GM21737 (cell line): Measurements from ENCODE around the gene SOX6.

Experiments
- ATAC-seq: cut with Tn5 transposase; IDR thresholded peaks from one replicate; pipeline ENCODE4 v1.9.1; 2021; ENCODE audit warnings: mild to moderate bottlenecking, moderate library complexity; ENCODE audit not compliant: unreplicated experiment

The SOX6 gene

DNA sequence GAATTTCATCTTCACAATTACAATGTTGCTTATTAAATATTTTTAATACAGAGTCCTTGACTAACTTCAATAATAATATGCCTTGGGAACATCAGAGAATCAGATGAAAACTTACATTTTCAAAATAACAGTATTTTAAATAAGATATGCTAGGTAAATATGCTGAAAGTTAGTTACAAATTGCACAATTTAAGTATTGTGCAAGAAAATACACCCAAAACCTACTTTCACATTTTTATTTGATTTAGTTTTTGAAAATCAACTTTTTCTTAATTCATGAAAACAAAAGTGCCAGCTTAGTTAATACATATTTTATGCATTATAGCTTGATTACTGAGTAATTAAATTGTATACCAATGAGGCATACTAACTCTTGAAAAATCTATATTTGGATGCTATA, 76.8 kb downstream of the SOX6 start:
- no peak for ATAC-seq

DNA sequence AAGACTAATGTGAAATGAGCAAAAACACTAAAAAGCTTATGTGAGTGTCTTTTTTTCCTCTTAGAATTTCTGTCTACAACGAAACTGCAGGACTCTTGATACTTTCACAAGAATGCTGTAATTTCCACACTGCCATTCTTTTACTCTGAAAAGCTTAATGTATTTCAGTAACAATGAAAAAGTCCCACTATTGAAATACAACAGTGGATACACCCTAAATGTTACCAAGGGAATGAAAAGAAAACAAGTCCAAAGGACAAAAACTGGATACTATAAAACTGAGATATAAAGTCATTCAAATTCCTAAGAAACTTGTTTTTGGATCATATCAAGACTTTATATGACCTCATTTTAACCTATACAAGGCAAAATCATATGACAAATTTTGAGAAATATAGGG, 77.4 kb downstream of the SOX6 start:
- ATAC-seq: no peak

DNA sequence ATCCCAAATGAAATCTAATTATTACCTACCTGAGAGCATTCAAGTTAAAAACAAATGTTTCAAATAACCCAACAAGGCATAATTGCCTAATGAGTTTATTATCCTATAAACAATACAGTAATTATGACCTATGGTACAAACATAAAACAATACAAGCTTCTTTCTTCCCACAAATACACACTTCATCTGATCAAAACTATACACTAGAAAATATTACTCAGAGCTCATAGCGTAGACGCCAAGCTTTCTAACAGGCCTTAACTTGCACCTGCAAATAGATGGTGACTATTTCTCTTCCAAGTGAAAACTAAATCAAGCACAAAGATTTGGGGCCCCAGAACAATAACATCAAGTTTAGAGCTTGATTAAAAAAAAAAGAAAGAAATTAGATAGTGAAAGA, 78.1 kb downstream of the SOX6 start:
- no peak for ATAC-seq

DNA sequence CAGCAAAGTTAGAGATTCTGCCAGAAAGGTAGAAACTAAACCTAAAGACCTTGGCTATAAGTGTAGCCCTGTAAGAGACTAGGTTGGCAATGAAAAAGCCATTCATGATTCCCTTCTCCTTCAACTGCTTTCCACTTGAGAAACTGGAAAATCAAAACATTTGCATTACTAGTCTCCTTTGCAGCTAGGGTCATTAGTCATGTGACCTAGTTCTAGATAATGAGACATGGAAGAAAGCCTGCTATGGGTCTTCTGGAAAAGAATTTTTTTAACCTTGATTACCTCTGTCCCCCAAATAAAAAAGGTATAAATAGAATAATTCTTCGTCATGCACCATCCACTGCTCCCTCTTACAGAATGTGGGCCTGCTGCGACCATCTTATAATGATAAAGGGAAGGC, 80.1 kb downstream of the SOX6 start:
- ATAC-seq: no peak

DNA sequence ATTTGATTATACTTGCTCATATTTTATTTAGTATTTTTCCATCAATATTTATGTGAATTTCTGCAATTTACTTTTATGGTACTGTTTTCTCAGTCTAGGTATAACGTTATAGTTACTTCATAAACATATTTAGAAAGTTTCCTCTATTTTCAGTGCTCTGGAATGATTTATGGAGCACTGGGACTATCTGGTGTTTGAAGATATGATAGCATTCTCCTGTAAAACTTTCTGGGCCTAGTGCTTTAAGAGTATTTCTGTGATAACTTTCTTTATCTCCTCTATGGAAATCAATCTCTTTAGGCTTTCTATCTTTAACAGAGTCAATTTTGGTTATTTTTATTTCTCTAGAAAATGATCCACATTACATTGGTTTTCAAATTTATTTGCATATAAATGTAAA, 85.1 kb downstream of the SOX6 start:
- no peak for ATAC-seq

DNA sequence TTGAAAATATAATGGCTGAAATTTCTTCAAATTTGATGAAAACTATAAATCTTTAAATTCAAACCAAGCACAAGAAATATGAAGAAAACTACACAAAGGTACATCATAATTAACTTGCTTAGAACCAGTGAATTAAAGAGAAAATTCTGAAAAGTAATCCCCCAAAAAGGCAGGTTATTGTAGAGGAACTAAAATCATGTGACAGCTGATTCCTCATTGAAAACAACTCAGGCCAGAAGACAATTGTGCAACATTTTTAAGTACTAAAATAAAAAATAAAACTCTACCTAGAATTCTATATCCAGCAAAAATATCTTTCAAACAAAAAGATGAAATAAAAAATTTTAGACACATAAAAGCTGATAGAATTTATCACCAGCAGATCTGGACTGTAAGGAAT, 90.3 kb downstream of the SOX6 start:
- no peak for ATAC-seq

DNA sequence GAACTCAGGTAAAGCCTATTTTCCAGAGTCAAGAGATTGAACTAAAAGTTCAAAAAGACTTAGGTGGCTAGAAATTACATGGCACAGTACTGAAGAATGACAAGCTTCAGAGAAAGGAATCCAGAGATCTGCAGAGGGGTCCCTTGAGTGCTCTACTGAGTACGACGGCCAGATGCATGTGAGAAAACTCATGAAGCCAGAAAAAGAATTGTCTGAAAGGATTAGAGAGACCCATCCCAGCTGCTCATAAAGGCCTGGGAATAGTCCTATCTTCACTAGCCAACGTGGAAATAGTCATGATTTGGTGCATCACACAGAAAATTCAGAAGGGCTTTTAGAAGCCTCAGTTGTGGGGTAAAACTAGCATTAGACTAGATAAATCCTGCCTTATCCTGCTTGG, 91.3 kb downstream of the SOX6 start:
- ATAC-seq: no peak

DNA sequence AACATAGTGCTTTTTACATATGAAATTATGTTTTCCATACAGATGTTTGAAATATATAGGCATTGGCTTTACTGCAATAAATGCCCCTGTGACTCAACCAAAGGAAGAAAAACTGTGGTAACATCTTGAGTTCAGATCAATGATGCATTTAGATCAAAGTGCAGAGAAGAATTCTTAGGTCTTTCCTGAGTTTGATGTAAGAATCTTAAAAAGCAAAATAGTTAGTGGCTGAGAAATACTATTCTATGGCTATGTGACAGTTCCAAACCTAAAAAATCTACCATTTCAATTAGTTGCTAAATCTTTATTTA, 93.7 kb downstream of the SOX6 start:
- peak; percentile 9 for ATAC-seq

DNA sequence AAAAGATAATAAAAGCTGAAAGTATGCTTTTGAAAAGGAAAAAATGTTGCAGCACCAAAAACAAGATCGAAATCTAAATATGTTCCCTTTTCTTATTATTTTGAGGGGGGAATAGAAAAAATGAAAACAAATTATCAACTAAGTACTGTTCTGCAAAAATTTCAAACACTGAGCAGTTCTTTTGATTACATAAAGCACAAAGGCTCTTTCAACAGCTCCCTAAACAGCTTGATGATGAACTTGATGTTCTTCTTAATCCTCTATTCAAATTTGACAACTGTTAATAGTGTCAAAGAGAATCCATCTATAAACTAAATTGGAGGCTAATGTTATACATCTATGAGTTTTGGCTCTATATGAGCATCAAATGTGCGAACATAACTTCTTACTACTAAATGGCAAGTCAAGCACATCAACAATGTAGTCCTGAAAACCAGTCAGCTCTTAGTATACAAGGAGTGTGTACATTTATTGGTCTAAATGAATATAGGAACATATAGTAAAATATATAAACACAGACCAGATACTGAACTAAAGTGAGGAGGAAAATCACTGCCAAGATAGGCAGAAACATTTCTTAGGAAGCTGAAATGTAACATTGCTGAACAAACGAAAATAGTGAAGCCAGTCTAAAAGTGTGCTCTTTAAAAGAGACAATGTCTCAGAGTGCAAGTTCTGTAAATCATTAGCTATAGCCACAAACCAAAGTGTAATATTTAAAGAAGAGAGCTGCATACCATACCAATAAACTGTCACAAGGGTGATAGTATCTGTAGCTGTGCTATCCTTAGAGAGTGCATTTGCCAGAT, 94.3 kb downstream of the SOX6 start:
- peak; percentile 87 for ATAC-seq

DNA sequence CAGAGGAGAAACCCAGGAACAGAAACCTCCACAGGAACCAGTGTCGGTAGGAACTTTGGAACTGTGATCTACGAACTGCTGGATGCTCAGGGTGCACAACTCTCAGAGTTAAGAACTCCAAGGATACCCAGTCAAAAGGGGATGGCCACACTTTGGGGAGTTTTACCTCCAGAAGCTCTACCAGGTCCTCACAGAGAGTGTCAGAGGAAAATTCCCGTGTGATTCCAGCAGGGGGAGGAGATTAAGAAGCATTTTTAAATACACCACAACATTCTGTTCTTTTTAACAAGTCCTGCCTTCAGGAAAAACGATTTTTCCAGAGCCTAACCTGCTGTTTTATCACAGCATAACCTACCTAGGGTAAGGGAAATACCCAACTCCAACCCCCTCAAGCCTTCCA, 104.0 kb downstream of the SOX6 start:
- ATAC-seq: no peak

DNA sequence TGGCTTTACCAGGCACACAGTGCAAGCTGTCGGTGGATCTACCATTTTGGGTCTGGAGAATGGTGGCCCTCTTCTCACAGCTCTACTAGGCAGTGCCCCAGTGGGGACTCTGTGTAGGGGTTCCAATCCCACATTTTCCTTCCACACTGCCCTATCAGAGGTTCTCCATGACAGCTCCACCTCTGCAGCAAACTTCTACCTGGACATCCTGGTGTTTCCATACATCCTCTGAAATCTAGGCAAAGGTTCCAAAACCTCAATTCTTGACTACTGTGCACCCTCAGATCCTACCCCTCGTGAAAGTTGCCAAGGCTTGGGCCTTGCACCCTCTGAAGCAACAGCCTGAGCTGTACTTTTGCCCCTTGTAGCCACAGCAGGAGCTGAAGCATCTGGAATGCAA, 108.1 kb downstream of the SOX6 start:
- ATAC-seq: no peak

DNA sequence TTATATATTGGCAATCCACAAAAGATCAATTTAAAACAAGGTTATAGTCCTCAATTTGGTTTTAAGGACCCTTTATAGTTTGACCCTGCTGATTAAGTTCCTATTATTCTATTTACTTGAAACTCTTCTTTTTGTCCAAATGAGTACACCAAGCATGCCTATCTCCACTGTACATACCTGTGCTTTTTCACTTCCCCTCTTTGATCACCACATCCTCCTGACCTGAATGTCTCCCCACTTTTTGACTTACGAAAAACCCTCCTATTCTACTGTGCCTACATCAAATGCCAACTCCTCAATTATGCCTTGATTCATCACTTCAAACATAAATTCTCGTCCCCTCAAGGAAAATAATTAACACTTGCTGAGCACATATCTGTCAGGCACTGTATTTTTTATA, 113.5 kb downstream of the SOX6 start:
- ATAC-seq: peak; percentile 69

DNA sequence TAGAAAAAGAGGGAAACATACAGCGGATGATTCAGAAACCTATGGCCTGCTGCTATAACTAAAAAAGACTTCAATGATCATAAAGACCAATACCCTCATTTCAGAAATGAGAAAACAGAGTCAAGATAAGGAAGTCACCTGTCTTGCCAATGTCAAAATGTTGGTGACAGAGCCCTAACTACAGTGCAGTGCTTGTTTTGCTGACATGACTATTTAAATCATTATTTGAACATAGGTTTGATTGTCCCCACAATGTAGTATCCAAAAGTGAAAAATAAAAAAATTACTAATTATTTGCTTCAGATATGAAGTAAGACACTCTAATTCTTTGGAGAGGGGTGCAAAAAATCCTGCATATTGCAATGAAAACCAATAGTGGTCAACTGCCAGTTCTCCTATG, 115.7 kb downstream of the SOX6 start:
- ATAC-seq: no peak

DNA sequence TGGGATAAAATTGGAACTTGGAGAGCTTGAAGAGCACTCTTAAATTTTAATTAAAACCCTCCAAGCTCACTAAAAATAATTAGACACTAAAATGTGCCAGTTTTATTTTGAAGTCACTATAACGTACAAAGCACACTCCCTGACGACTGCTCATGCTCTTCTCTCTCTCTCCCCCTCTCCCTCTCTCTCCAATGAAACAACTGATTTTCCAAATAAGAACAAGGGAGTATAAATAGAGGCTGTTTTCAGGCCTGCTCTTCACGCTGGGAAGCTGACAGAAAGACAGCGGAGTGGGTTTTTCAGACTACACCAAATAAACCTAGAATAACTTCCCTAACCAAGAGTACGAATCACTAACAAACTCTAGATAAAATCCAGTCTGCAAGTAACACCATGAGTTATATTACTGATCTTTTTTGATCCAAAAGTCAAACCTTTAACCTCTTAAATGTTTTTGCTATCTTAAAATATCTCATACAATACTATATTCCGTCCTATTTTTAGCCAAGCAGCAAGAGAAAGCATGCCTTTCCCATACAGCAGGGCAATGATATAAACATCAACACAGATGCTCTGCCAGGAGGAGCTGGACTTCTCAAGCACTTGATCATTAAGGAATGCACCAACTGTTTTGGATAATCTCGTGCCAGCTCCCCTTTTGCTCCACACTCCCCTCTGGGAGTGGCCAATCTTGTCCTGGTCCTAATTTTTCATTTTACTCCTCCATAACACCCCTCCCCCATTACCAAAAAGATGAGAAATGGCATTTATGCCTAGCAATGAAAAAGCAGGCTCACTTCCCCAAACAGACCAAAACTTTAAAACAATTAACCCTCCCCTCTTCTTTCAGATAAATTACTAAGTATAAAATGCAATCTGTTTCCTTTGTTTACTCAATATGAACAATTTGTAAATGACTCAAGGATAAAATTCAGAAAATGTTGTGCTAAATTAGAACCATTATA, 116.9 kb downstream of the SOX6 start:
- no peak for ATAC-seq

DNA sequence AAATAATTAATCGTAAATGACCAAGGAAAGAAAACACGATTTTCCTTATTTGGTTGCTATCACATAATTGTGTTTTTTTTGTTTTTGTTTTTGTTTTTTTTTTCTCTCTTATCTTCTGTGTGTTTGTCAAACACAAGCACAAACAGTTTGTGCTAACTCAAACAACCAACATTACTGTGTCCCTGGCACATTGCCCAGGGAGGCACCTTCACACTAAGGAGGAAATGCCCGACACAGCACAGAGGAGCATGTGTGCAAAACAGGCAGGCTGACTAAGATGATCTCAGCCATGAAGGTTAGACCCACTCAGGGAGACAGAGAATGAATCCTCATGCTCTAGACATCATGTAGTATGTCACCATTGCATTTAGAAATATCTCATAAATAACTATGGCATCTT, 130.1 kb downstream of the SOX6 start:
- no peak for ATAC-seq

DNA sequence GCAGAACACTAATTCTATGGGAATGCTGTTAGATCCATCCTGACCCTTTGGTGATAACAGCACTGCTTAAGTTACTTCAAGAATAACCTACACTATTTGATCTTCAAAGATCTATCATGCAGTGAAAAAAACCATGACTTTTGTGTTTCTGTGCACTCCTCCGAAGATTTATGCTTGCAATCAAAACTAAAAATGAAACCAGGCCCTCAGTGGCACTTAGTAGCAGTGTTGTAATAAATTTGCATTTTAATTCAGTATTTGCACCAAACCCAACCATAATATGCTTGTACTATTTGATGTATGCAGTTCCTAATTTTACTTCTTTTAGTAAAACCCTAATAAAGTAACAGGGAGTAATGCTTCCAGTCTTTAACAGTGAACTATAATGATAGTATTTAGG, 130.7 kb downstream of the SOX6 start:
- ATAC-seq: no peak

DNA sequence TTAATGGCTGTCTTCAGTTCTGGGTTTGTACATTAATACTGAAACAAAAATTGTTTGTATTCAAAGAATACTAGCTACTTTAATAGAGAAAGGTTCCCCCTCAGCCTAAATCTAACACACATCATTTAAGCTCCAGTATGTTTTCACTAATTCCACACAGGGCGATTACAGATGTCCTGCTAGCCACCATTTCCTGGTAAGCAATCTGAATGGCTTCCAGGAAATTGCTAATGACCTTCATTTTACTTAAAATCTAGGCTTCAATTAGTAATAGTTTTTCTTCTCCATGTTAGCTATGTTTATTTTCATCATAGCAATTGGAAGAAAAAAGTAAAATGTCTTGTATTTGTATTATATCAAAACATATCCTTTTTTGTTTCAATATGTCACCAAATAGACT, 132.8 kb downstream of the SOX6 start:
- ATAC-seq: no peak

DNA sequence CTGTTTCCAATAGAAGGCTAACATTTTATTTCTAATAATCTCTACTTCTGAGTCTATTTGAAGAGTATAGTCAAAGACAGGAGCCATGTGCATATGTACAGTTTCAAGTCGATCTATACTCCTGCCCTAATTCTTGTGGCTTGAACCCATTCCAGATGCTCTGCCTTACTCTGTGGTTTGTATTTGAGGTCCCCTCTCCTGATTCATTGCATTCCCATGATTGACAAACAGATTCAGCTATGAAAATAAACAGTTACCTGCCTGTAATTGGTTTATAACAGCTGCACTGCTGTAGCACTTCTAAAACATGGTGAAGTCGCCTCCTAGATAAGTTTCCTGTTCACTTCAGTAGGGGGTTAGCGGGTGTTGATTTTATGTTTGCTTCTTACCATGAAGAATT, 138.7 kb downstream of the SOX6 start:
- no peak for ATAC-seq

DNA sequence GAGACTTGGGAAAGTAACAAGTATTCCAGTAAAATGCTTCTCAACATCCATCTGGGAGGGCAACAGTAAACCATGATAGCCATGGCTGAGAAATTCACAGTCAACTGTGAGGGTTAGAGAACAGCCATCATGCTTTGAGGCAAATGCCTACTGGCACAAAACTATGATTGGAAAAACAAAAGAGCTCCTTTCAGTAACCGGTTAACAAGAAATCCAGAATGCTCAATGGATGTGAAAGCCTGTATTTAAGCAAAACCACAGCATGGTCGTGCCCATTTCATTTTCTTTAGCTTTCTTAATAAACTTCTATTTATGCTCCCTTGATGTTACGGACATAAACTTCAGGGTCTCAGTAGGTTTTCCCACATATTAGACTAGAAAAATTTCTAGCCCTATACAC, 139.5 kb downstream of the SOX6 start:
- no peak for ATAC-seq

DNA sequence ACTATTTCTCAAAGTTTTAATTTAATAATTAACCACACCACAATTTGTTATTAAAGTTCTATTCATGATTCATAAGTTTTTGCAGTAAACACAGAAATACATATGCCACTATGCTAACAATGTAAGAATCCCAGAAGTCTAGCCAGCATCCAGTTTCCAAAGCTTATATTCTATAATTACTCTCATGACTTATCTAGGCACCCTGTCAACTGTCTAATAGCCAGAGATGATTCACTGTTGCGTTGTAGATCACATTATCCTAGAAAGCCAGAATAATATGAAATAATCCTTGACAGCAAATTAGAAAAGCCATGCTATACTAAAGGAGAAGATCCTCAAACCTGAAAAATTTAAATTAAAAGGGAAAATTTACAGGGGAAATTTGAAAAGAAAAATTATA, 141.0 kb downstream of the SOX6 start:
- no peak for ATAC-seq

DNA sequence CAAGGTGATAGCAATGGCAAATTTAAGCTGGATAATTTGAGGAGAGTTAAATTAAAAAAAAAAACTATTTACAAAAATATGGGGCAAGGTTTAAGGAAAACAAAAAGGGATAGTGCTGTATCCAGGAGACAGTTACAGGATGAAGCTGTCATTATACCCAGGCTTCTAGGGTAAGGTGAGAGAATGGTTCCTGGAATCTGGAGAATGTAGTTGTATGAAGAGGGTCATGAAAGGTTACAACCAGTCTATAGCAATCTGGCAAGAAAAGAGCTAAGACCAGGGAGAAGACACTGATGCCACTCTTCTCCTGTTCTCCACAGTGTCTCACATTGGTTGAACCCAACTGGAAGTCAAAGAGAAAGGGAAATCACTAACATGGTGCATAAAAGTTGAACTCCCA, 144.9 kb downstream of the SOX6 start:
- ATAC-seq: no peak

DNA sequence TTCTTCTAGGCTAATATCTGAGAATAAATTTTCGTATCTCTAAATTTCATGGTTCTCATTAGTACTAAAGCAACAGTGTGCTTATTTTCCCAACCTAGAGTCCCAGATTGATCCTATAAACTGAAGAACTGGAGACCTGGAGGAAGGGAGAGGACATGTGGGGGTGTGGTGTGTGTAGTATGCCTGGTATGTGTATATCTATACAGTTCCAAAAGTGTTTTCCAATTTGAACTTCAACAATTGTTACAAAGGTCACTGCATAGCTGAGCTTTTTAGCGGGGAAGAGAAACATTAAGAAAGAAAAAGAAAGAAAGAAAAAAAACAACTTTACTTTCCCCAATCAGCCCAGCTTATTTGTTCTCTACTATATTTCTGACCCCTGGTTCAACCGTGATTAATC, 152.1 kb downstream of the SOX6 start:
- no peak for ATAC-seq
